Karpas-422 (cell line): ENCODE data around the gene SPTBN1. TPM values are rescaled to one million over a fixed set of nuclear protein-coding genes. Genes with fewer than 3 reads are reported as not detected.
"Not testable (repeated sequence)": the region's sequence is repeated elsewhere in the genome, so short reads cannot be mapped to it uniquely, and the experiment has no call there.

Experiments used
- DNase-seq: peaks from one replicate; pipeline ENCODE4 v3.0.0-alpha.2; 2015
- H2AFZ ChIP-seq: fragments of 200-600 bp; sonication (generic); 2 replicates; pipeline ENCODE4 v1.6.1; 2014; ENCODE audit warnings: antibody characterized with exemption, low read length, mixed read lengths
- H3K27ac ChIP-seq: fragments of 200-600 bp; sonication (generic); 2 replicates; pipeline ENCODE4 v1.5.1; 2014; ENCODE audit warnings: mild to moderate bottlenecking, low read length, moderate library complexity
- H3K27me3 ChIP-seq: fragments of 200-600 bp; sonication (generic); 2 replicates; pipeline ENCODE4 v1.6.1; 2014; ENCODE audit warnings: low read length, mixed read lengths
- H3K36me3 ChIP-seq: fragments of 200-600 bp; sonication (generic); 2 replicates; pipeline ENCODE4 v1.6.1; 2014; ENCODE audit warnings: low read length, mixed read lengths; ENCODE audit not compliant: insufficient read depth
- H3K4me1 ChIP-seq: fragments of 200-600 bp; sonication (generic); 2 replicates; pipeline ENCODE4 v1.6.1; 2014; ENCODE audit warnings: mild to moderate bottlenecking, low read length, mixed read lengths
- H3K4me2 ChIP-seq: fragments of 200-600 bp; sonication (generic); 2 replicates; pipeline ENCODE4 v1.6.1; 2014; ENCODE audit warnings: low read length, low read depth, mild to moderate bottlenecking; ENCODE audit not compliant: poor library complexity, severe bottlenecking
- H3K4me3 ChIP-seq: fragments of 200-600 bp; sonication (generic); 2 replicates; pipeline ENCODE4 v1.5.1; 2014; ENCODE audit warnings: mild to moderate bottlenecking, antibody characterized with exemption, low read length, mixed read lengths
- H3K79me2 ChIP-seq: fragments of 200-600 bp; sonication (generic); 2 replicates; pipeline ENCODE4 v1.6.1; 2014; ENCODE audit warnings: mild to moderate bottlenecking, low read length, mixed read lengths
- H3K9ac ChIP-seq: fragments of 200-600 bp; sonication (generic); 2 replicates; pipeline ENCODE4 v1.6.0; 2014; ENCODE audit warnings: low read length
- H3K9me2 ChIP-seq: fragments of 200-600 bp; sonication (generic), shearing (Covaris generic); replicated peaks from 2 replicates; pipeline ENCODE4 v1.6.0; 2014; ENCODE audit warnings: mild to moderate bottlenecking, low read length, moderate library complexity; ENCODE audit not compliant: insufficient read depth
- H3K9me3 ChIP-seq: fragments of 300-700, 200-600 bp; sonication (generic); 2 replicates; pipeline ENCODE4 v1.6.1; 2014; ENCODE audit warnings: low read length, mixed read lengths
- H4K20me1 ChIP-seq: fragments of 200-600 bp; sonication (generic); 2 replicates; pipeline ENCODE4 v1.6.1; 2014; ENCODE audit warnings: mild to moderate bottlenecking, antibody characterized with exemption, low read length, low read depth; ENCODE audit not compliant: insufficient read depth
- total RNA-seq: library from RNA; depleted of rRNA; stranded (reverse); fragments of >200 nt; shearing (Covaris generic); gene quantifications from 2 replicates; pipeline ENCODE4 v1.2.3, GENCODE V29; 2014; ENCODE audit warnings: low replicate concordance

Gene SPTBN1
- total RNA-seq, 1 experiment from 2014 or later: 6.2 TPM

- no peaks in the 10 kb centered on the region for H3K9me2 ChIP-seq
- H3K4me2 ChIP-seq: no peak overlapping the region
- DNase-seq: no peak
- no peaks in the 10 kb centered on the region for H3K79me2 ChIP-seq
- no peak overlapping the region for H2AFZ ChIP-seq
- H3K9me3 ChIP-seq: no peaks in the 10 kb centered on the region
- no peaks in the 10 kb centered on the region for H3K27me3 ChIP-seq
- H3K4me1 ChIP-seq: no peaks in the 10 kb centered on the region
- no peak overlapping the region for H3K9ac ChIP-seq
- H3K36me3 ChIP-seq: no peaks in the 10 kb centered on the region
- no peak overlapping the region for H3K4me3 ChIP-seq
- no peak overlapping the region for H3K27ac ChIP-seq
- H4K20me1 ChIP-seq: no peaks in the 10 kb centered on the region
Measured at GRCh38 chr2:54478899-54479298, 22.8 kb downstream of the SPTBN1 start.

GRCh38 chr2:54479424-54479823, 23.3 kb downstream of the SPTBN1 start:
- Histone ChIP-seq H3K4me1 (no peaks in the 10 kb centered on the region), H3K27me3 (no peaks in the 10 kb centered on the region), H3K9me2 (no peaks in the 10 kb centered on the region), H2AFZ (no peak overlapping the region), H4K20me1 (no peaks in the 10 kb centered on the region), H3K36me3 (no peaks in the 10 kb centered on the region), H3K27ac (no peak overlapping the region), H3K9me3 (no peaks in the 10 kb centered on the region), H3K9ac (no peak overlapping the region), H3K4me3 (no peak overlapping the region), H3K4me2 (no peak overlapping the region), H3K79me2 (no peaks in the 10 kb centered on the region)
- DNase-seq: no peak

GRCh38 chr2:54480025-54480424, 23.9 kb downstream of the SPTBN1 start:
- no peak overlapping the region for H2AFZ ChIP-seq
- H3K4me3 ChIP-seq: no peak overlapping the region
- no peaks in the 10 kb centered on the region for H3K79me2 ChIP-seq
- H3K27me3 ChIP-seq: no peaks in the 10 kb centered on the region
- H3K4me1 ChIP-seq: no peaks in the 10 kb centered on the region
- H3K9ac ChIP-seq: no peak overlapping the region
- no peak overlapping the region for H3K27ac ChIP-seq
- no peaks in the 10 kb centered on the region for H4K20me1 ChIP-seq
- no peaks in the 10 kb centered on the region for H3K9me2 ChIP-seq
- no peaks in the 10 kb centered on the region for H3K36me3 ChIP-seq
- no peak for DNase-seq
- no peak overlapping the region for H3K4me2 ChIP-seq
- no peaks in the 10 kb centered on the region for H3K9me3 ChIP-seq

GRCh38 chr2:54481686-54482085, 25.6 kb downstream of the SPTBN1 start:
- H4K20me1 ChIP-seq: no peaks in the 10 kb centered on the region
- no peak overlapping the region for H2AFZ ChIP-seq

GRCh38 chr2:54482715-54483114, 26.6 kb downstream of the SPTBN1 start:
- DNase-seq: no peak
- no peak overlapping the region for H3K4me3 ChIP-seq
- no peaks in the 10 kb centered on the region for H3K4me1 ChIP-seq
- H3K36me3 ChIP-seq: no peaks in the 10 kb centered on the region
- no peaks in the 10 kb centered on the region for H3K27me3 ChIP-seq
- H3K4me2 ChIP-seq: no peak overlapping the region
- no peaks in the 10 kb centered on the region for H3K9me2 ChIP-seq
- H3K9ac ChIP-seq: no peak overlapping the region
- no peak overlapping the region for H3K27ac ChIP-seq
- H3K79me2 ChIP-seq: no peaks in the 10 kb centered on the region
- H2AFZ ChIP-seq: no peak overlapping the region
- H4K20me1 ChIP-seq: no peaks in the 10 kb centered on the region
- no peaks in the 10 kb centered on the region for H3K9me3 ChIP-seq

More at GRCh38 chr2:54481686-54482085, 25.6 kb downstream of the SPTBN1 start:
- H3K27ac ChIP-seq: no peak overlapping the region
- no peaks in the 10 kb centered on the region for H3K9me3 ChIP-seq
- H3K4me3 ChIP-seq: no peak overlapping the region
- no peaks in the 10 kb centered on the region for H3K9me2 ChIP-seq
- no peak overlapping the region for H3K9ac ChIP-seq
- no peak overlapping the region for H3K4me2 ChIP-seq
- H3K79me2 ChIP-seq: no peaks in the 10 kb centered on the region
- H3K36me3 ChIP-seq: no peaks in the 10 kb centered on the region
- H3K27me3 ChIP-seq: no peaks in the 10 kb centered on the region
- no peak for DNase-seq
- H3K4me1 ChIP-seq: no peaks in the 10 kb centered on the region

GRCh38 chr2:54483426-54483825, 27.3 kb downstream of the SPTBN1 start:
- Histone ChIP-seq H3K4me2 (no peak overlapping the region), H3K4me3 (no peak overlapping the region), H3K36me3 (no peaks in the 10 kb centered on the region), H3K9me2 (no peaks in the 10 kb centered on the region), H3K4me1 (no peaks in the 10 kb centered on the region), H3K27ac (no peak overlapping the region), H3K9me3 (no peaks in the 10 kb centered on the region), H3K79me2 (no peaks in the 10 kb centered on the region), H3K27me3 (no peaks in the 10 kb centered on the region), H4K20me1 (no peaks in the 10 kb centered on the region), H2AFZ (no peak overlapping the region), H3K9ac (no peak overlapping the region)
- DNase-seq: no peak

- H3K27me3 ChIP-seq, H3K4me2 ChIP-seq, H3K9me3 ChIP-seq, H4K20me1 ChIP-seq, H3K9ac ChIP-seq, DNase-seq, H3K4me1 ChIP-seq, H3K36me3 ChIP-seq, H2AFZ ChIP-seq, H3K79me2 ChIP-seq, H3K4me3 ChIP-seq, H3K27ac ChIP-seq, H3K9me2 ChIP-seq: not testable (repeated sequence)
Measured at GRCh38 chr2:54485756-54486155, 29.6 kb downstream of the SPTBN1 start.

GRCh38 chr2:54486766-54487165, 30.6 kb downstream of the SPTBN1 start:
- Histone ChIP-seq H3K4me2 (no peak overlapping the region), H3K4me3 (no peak overlapping the region), H4K20me1 (no peaks in the 10 kb centered on the region), H3K4me1 (no peaks in the 10 kb centered on the region), H3K27ac (no peak overlapping the region), H3K79me2 (no peaks in the 10 kb centered on the region), H3K9ac (no peak overlapping the region), H3K9me3 (no peaks in the 10 kb centered on the region), H3K27me3 (no peaks in the 10 kb centered on the region), H3K9me2 (no peaks in the 10 kb centered on the region), H2AFZ (no peak overlapping the region), H3K36me3 (no peaks in the 10 kb centered on the region)
- no peak for DNase-seq

GRCh38 chr2:54490863-54491262, 34.7 kb downstream of the SPTBN1 start:
- Histone ChIP-seq H3K4me2 (no peak overlapping the region), H3K4me3 (no peak overlapping the region), H4K20me1 (no peaks in the 10 kb centered on the region), H3K9me3 (no peaks in the 10 kb centered on the region), H3K9ac (no peak overlapping the region), H3K79me2 (no peaks in the 10 kb centered on the region), H3K4me1 (peaks cover 7% of the 10 kb centered on the region), H2AFZ (no peak overlapping the region), H3K9me2 (no peaks in the 10 kb centered on the region), H3K36me3 (no peaks in the 10 kb centered on the region), H3K27me3 (no peaks in the 10 kb centered on the region), H3K27ac (no peak overlapping the region)
- DNase-seq: no peak
